MV-4-11 (cell line): Measurements from ENCODE around the gene PROM1.

ENCODE experiments used
- DNase-seq: peaks from one replicate; lab custom pipeline; 2025; lab: John Stamatoyannopoulos, UW

The PROM1 gene

GRCh38 chr4:16109256-16109655 is 25.4 kb upstream of the PROM1 start:
- no peak for DNase-seq

- no peak for DNase-seq
Measured at GRCh38 chr4:16106956-16107355, 23.1 kb upstream of the PROM1 start.

- no peak for DNase-seq
Measured at GRCh38 chr4:16104520-16104919, 20.7 kb upstream of the PROM1 start.

GRCh38 chr4:16102356-16102755 is 18.5 kb upstream of the PROM1 start:
- no peak for DNase-seq

- DNase-seq, result no peak
Measured at GRCh38 chr4:16100833-16101232, 17.0 kb upstream of the PROM1 start.

GRCh38 chr4:16092682-16093319 is 9.0 kb upstream of the PROM1 start:
- DNase-seq, result no peak

- no peak for DNase-seq
Measured at GRCh38 chr4:16090096-16090705, 6.4 kb upstream of the PROM1 start.

- DNase-seq, result no peak
Measured at GRCh38 chr4:16089156-16089555, 5.3 kb upstream of the PROM1 start.

- DNase-seq, result no peak
Measured at GRCh38 chr4:16088601-16089000, 4.8 kb upstream of the PROM1 start.

- DNase-seq, result no peak
Measured at GRCh38 chr4:16085822-16086221, 2.0 kb upstream of the PROM1 start.

GRCh38 chr4:16082426-16083240 is 1.2 kb downstream of the PROM1 start:
- DNase-seq, result no peak

- no peak for DNase-seq
Measured at GRCh38 chr4:16082041-16082425, 1.8 kb downstream of the PROM1 start.

- peak; percentile 4 for DNase-seq
Measured at GRCh38 chr4:16079046-16079445, 4.8 kb downstream of the PROM1 start.

GRCh38 chr4:16078195-16078760 is 5.5 kb downstream of the PROM1 start:
- no peak for DNase-seq

GRCh38 chr4:16077786-16078185 is 6.0 kb downstream of the PROM1 start:
- DNase-seq, result no peak

- DNase-seq, result no peak
Measured at GRCh38 chr4:16075975-16076757, 7.7 kb downstream of the PROM1 start.

- no peak for DNase-seq
Measured at GRCh38 chr4:16075061-16075460, 8.8 kb downstream of the PROM1 start.

- DNase-seq, result no peak
Measured at GRCh38 chr4:16072168-16072567, 11.7 kb downstream of the PROM1 start.

GRCh38 chr4:16070203-16070602 is 13.6 kb downstream of the PROM1 start:
- peak; percentile 6 for DNase-seq

- no peak for DNase-seq
Measured at GRCh38 chr4:16067515-16067914, 16.3 kb downstream of the PROM1 start.

GRCh38 chr4:16066586-16067128 is 17.2 kb downstream of the PROM1 start:
- DNase-seq, result no peak

GRCh38 chr4:16065066-16065465 is 18.8 kb downstream of the PROM1 start:
- no peak for DNase-seq
